GM19043 (cell line): ENCODE measurements around the gene SH2D2A.

Experiments used
- ATAC-seq: cut with Tn5 transposase; IDR thresholded peaks from one replicate; pipeline ENCODE4 v1.9.1; 2021; ENCODE audit warnings: low read depth; ENCODE audit not compliant: unreplicated experiment

Gene SH2D2A

DNA sequence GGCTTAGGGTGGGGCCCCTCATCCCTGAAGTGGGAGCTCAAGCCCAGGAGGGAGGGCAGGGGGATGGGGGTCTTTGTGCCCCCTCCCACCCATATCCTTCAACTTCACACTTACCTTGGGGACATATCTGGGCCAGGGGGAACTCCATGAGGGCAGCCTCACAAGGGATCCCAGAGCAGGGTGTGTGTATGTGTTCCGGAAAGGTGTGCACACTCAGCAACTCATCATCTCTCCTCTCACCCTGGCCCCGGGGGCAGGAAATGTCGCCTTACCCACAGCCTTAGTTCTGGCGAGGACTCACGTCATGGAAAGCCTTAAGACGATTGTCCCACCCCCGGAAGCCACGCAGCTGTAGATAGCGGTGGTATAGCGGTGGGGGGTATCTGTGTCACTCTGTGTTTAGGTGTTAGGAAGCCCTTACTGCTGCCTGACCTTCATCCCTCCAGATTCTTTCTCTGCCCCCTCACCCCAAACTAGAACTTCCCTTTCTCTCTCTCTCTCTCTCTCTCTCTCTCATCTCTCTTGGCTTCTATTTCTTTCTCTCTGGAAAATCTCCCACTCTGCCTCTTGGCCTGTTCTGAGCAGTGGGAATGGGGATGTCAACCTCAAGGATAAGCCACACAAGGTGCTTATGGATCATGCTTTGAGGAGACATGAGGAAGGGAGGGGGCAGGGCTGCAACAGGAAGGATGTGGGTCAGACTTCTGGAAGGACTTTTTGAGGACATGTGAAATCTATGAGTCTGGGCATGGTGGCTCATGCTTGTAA lies at the start of gene SH2D2A:
Gene SH2D2A, minus strand, starts transcription at position 288 of the 768 bp plus-strand sequence. Its CDS starts 140 bp downstream, at position 148.
- peak; percentile 57 for ATAC-seq

DNA sequence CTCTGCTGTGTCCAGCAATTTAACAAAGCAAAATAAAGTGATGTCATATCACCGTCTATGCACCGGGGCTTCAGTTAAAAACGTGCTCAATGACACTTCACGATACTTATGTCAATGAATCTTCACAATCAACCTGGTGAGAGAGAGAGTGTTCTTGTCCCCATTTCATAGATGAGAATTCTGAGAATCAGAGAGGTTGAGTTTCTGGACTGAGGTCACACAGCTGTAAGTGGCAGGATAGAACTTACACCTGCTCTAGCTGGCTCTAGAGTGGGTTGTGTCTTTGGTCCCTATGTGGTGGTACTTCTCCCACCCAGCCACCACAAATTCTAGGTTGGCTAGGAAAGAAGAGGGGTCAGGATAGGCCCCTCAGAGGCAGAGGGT lies 49.2 kb upstream of the SH2D2A start:
- no peak for ATAC-seq

GRCh38 chr1:156865258-156865657 lies 48.6 kb upstream of the SH2D2A start:
- no peak for ATAC-seq

DNA sequence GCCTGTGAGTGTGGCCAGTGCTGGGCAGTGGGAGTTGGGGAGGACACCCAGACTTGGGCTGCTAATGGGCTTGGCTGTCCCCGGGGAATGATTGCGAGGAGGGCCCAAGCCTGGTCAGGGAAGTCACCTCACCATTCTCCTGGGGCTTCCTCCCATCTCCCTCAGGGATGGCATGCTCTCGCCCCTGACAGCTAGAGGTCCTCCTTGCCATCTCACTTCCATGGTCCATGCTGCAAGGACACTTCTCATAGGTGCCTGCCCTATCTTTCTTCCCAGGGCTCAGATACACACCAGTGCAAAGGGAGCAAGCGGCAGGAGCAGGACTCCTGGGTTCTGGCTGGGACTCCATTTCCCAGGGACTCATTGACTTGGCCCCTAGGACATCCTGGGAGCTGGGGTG lies 48.1 kb upstream of the SH2D2A start:
- no peak for ATAC-seq

DNA sequence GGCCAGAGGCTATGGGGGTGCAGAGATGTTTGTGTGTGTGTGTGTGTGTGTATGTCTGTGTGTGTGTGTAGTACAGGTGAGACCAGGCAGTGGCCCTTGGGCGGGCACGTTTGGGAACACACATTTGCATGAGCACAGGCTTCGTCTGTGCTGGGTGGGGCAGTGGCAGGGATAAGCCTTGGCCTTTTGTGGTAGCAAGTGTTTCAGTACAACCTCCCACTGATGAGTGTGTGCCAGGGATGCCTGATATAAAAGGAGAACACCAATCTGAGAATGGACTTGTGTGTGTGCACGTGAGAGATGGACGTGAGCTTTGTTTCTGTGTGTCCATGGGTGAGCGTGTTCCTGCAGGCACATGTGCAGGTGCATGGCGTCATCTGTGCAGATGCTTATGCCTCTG lies 47.0 kb upstream of the SH2D2A start:
- ATAC-seq: no peak

GRCh38 chr1:156862997-156863599 lies 46.5 kb upstream of the SH2D2A start:
- no peak for ATAC-seq

DNA sequence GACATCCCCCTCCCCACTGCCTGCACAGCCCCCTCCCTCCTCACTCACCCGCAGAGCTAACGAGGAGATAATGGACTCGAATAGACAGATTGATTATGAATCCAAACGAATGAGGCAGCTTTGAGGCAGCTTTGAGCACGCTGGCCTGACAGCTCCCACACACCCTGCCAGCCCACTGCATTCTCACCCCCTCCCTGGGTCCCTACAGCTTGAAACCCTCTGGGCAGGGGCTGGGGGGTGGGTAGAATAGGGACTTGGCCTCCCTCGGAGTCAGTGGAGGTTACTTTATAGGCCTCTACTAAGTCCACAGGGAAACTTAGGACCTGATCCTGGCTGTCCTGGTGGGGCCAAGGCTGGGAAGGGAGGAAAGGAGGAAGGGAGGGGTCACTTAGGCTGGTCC lies 45.9 kb upstream of the SH2D2A start:
- ATAC-seq: no peak

DNA sequence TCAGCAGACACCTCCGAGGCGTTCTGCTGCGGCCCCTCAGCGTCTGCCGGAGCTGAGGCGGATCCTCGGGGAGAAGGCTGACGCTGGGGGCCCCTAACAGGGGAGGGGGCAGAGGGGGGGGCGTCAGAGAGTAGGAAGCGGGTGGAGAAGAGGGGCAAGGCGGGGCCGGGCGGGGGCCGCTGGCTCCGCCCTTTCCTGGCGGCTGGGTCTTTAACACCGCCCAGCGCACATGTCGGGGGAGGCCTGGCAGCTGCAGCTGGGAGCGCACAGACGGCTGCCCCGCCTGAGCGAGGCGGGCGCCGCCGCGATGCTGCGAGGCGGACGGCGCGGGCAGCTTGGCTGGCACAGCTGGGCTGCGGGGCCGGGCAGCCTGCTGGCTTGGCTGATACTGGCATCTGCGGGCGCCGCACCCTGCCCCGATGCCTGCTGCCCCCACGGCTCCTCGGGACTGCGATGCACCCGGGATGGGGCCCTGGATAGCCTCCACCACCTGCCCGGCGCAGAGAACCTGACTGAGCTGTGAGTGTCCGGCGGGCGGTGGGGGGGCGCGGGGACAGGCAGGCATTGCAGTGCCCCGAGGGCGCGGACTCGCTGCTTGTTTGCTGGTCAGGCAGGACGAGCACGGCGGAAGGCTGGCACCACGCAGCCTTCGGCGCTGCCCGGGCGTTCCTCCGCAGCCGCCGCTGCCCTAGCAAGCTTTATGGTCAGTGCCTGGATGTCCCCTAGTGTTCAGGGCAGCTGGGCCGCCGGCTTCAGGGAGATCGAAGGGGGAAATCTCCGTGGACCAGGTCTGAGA lies 44.2 kb upstream of the SH2D2A start, which contains the start of gene NTRK1:
Gene NTRK1, plus strand, starts transcription at position 238 of the 796 bp plus-strand sequence. Its CDS starts 70 bp downstream, at position 308.
- no peak for ATAC-seq

GRCh38 chr1:156860113-156860627 lies 43.5 kb upstream of the SH2D2A start:
- no peak for ATAC-seq

- no peak for ATAC-seq
Measured at GRCh38 chr1:156859523-156860112, 43.0 kb upstream of the SH2D2A start.

GRCh38 chr1:156858959-156859522 lies 42.4 kb upstream of the SH2D2A start, which contains the start of gene INSRR:
Gene INSRR (minus strand): TSS chr1:156859117. CDS start chr1:156858621, 496 bp downstream.
- no peak for ATAC-seq

DNA sequence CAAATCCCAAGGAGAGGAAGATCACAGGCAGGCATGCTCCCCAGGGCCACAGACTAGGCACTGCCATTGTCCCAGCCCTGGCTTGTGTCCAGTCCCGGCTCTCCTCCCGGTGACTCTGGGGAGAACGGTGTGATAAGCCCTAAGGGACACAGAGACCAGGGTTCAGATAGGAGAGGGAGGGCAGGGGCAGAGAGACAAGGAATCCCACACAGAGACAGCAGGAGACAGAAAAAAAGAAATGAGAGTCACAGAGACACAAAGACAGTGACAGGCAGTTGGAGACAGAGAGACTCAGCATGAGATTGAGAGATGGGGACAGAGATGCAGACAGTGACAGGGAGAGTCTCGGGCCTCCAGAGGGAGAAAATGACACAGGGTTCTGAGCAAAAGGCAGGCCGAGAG lies 41.9 kb upstream of the SH2D2A start:
- no peak for ATAC-seq

DNA sequence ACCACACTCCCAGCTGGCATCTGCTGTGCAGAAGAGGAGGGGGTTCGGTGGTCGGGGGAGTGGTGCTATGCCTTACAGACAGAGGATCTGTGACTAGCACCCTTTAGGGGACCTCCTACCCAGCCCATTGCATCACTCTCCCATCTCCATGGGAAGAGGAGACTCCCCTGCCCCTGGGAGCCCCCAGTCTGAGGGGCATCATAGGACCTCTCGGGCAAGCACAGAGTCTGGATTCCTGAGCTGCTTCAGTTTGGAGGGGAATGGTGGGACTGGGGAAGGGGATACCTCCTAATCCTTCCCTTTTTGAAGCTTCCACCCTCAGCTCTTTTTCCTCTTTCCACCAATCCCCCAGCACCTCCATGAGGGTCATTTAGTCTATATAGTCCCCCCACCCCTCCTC lies 40.9 kb upstream of the SH2D2A start:
- no peak for ATAC-seq

- ATAC-seq: no peak
Measured at GRCh38 chr1:156856282-156856785, 39.7 kb upstream of the SH2D2A start.

- no peak for ATAC-seq
Measured at GRCh38 chr1:156854634-156855033, 38.0 kb upstream of the SH2D2A start.

DNA sequence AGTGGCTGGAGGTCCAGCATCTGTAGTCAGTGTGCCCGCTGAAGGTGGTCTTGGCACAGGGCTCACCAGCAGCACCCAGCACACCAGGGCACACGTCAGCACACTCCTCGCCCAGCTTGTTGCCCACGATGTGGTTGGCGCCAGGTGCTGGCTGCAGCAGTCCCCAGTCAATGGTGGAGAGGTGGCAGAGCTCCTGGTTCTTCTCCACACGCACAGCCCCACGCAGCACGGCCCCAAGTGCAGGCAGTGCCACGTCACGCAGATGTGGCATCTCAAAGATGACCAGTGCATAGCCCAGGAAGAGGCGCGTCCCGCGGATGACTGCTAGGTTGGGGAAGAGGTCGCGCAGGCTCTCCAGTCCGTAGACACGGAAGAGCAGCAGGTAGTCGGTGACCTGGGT lies 37.1 kb upstream of the SH2D2A start:
- ATAC-seq: no peak

- no peak for ATAC-seq
Measured at GRCh38 chr1:156852418-156852874, 35.8 kb upstream of the SH2D2A start.

DNA sequence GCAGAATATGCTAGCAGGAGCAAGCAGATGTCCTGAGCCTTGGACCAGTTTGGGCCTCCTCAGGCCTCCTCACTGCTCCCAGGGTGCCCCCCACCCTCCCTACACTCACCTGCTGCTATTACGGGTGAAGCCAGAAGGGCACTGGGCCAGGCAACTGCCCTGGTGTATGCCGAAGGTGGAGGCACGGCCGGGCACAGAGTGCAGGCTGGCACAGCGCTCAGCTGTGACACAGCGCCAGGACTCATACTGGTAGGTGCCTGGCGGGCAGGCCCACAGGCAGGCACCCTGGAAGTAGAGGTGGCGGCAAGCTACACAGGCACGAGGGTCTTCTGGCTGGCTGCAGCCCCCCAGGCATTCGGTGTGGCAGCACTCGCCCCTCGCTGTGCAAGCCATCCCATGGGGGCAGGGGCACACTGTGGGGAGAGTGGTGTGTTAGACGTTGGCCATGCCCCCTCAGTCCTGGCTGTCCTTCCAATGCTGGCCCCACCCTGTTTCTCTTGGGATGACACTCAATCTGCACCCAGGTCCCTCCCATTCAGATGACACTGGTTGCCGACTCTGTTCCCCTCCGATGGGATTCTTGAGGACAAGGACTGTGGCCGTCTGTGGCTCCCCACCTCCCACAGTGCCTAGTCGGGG lies 35.2 kb upstream of the SH2D2A start:
- no peak for ATAC-seq

GRCh38 chr1:156849151-156849496 lies 32.5 kb upstream of the SH2D2A start:
- ATAC-seq: no peak
